HepG2 (cell line): ENCODE results near the gene JUND. TPM values are rescaled to one million over a fixed set of nuclear protein-coding genes. Genes with fewer than 3 reads are reported as not detected.
A peak's percentile ranks its signal among the peaks of the same experiment; 100 is the strongest.

Experiments used
- ARNTL ChIP-seq: sonication (generic); formaldehyde crosslinking; IDR thresholded peaks from 2 replicates; pipeline ENCODE4 v1.4.0; 2020; ENCODE audit warnings: mild to moderate bottlenecking, missing genetic modification reagents
- ATF7-NPFF ChIP-seq: sonication (generic); formaldehyde crosslinking; IDR thresholded peaks from 2 replicates; pipeline ENCODE4 v1.8.1; 2023; ENCODE audit warnings: mild to moderate bottlenecking, low read depth, missing genetic modification reagents, moderate library complexity
- CCDC6 ChIP-seq: sonication (generic); formaldehyde crosslinking; IDR thresholded peaks from 2 replicates; pipeline ENCODE4 v1.8.1; 2022; ENCODE audit warnings: mild to moderate bottlenecking, missing genetic modification reagents, moderate library complexity
- DPF2 ChIP-seq: sonication (generic); formaldehyde crosslinking; IDR thresholded peaks from 2 replicates; pipeline ENCODE4 v1.4.0; 2020; ENCODE audit warnings: mild to moderate bottlenecking, low read depth, missing genetic modification reagents, borderline replicate concordance
- ESRRA ChIP-seq: sonication (generic); formaldehyde crosslinking; IDR thresholded peaks from 2 replicates; pipeline ENCODE4 v1.5.1; 2020; ENCODE audit warnings: mild to moderate bottlenecking, low read depth, missing genetic modification reagents
- FOXO1 ChIP-seq: sonication (generic); formaldehyde crosslinking; IDR thresholded peaks from 2 replicates; pipeline ENCODE4 v1.4.0; 2020; ENCODE audit warnings: missing genetic modification reagents
- GZF1 ChIP-seq: sonication (generic); formaldehyde crosslinking; IDR thresholded peaks from 2 replicates; pipeline ENCODE4 v1.5.1; 2020; ENCODE audit warnings: mild to moderate bottlenecking, missing genetic modification reagents
- IKZF4 ChIP-seq: sonication (generic); formaldehyde crosslinking; IDR thresholded peaks from 2 replicates; pipeline ENCODE4 v1.5.1; 2020; ENCODE audit warnings: borderline replicate concordance, mild to moderate bottlenecking, low read depth, missing genetic modification reagents; ENCODE audit errors: not compliant biosample characterization
- MAFF ChIP-seq: IDR thresholded peaks from 2 replicates; pipeline ENCODE4 v1.6.1; 2011; ENCODE audit warnings: low read depth, low read length, improper control_type of control experiment
- NAIF1 ChIP-seq: sonication (generic); formaldehyde crosslinking; IDR thresholded peaks from 2 replicates; pipeline ENCODE4 v1.5.0; 2020; ENCODE audit warnings: mild to moderate bottlenecking, missing genetic modification reagents, borderline replicate concordance
- POLR2AphosphoS5 ChIP-seq: IDR thresholded peaks from 2 replicates; pipeline ENCODE4 v1.6.1; 2012; ENCODE audit warnings: low read depth, low read length
- RERE ChIP-seq: IDR thresholded peaks from 2 replicates; pipeline ENCODE4 v1.6.1; 2016; ENCODE audit warnings: low read depth, missing genetic modification reagents, missing compliant biosample characterization
- SMARCE1 ChIP-seq: fragments of 450-650 bp; IDR thresholded peaks from 2 replicates; pipeline ENCODE4 v1.6.1; 2017; ENCODE audit warnings: borderline replicate concordance
- SP5 ChIP-seq: IDR thresholded peaks from 2 replicates; pipeline ENCODE4 v1.6.1; 2016; ENCODE audit warnings: low read depth, borderline replicate concordance
- TRIM24 ChIP-seq: sonication (generic); formaldehyde crosslinking; IDR thresholded peaks from 2 replicates; pipeline ENCODE4 v1.8.0; 2022; ENCODE audit warnings: mild to moderate bottlenecking, missing genetic modification reagents
- ZEB1 ChIP-seq: IDR thresholded peaks from 2 replicates; pipeline ENCODE4 v1.6.1; 2012; ENCODE audit warnings: mild to moderate bottlenecking, low read depth, inconsistent platforms; ENCODE audit not compliant: insufficient replicate concordance
- ZNF451 ChIP-seq: sonication (generic); formaldehyde crosslinking; IDR thresholded peaks from 2 replicates; pipeline ENCODE4 v1.5.0; 2020; ENCODE audit warnings: mild to moderate bottlenecking, missing genetic modification reagents
- ZNF572 ChIP-seq: sonication (generic); formaldehyde crosslinking; IDR thresholded peaks from 2 replicates; pipeline ENCODE4 v1.5.1; 2020; ENCODE audit warnings: mild to moderate bottlenecking, missing genetic modification reagents
- ZNF652 ChIP-seq: IDR thresholded peaks from 2 replicates; pipeline ENCODE4 v1.6.1; 2016; ENCODE audit warnings: low read depth, borderline replicate concordance
- ZNF747 ChIP-seq: sonication (generic); formaldehyde crosslinking; IDR thresholded peaks from 2 replicates; pipeline ENCODE4 v1.8.1; 2023; ENCODE audit warnings: missing genetic modification reagents, mild to moderate bottlenecking, borderline replicate concordance
- ZNF883 ChIP-seq: sonication (generic); formaldehyde crosslinking; IDR thresholded peaks from 2 replicates; pipeline ENCODE4 v1.5.1; 2020; ENCODE audit warnings: mild to moderate bottlenecking, missing genetic modification reagents; ENCODE audit errors: not compliant biosample characterization
- polyA plus RNA-seq, 8 experiments: library from polyadenylated mRNA; depleted of rRNA in 3 of 8; stranded (reverse) in 7 of 8; unstranded in 1 of 8; fragments of >200 nt; fragmentation: Illumina TruSeq in 4 of 8; extraction: Trizol in 4 of 8; gene quantifications; 2 replicates each; pipeline versions ENCODE4 v1.2.1 to v1.2.3, GENCODE V29; 2011 to 2016; ENCODE audit warnings: low read depth in 4 of 8, missing spikeins in 1 of 8, mixed read lengths in 1 of 8; ENCODE audit not compliant: insufficient read depth in 1 of 8
- total RNA-seq, 5 experiments: library from RNA; depleted of rRNA; stranded (reverse); fragments of >200 nt; fragmentation: Illumina TruSeq; extraction: Trizol; gene quantifications; 2 replicates each; pipeline ENCODE4 v1.2.3, GENCODE V29; 2016; ENCODE audit warnings: low read depth in 1 of 5
- TF ChIP-seq, protein P1 (sequence below): IDR thresholded peaks from 2 replicates; pipeline ENCODE4 v1.6.1; 2016; ENCODE audit warnings: control low read depth

The JUND gene
- total and polyA plus RNA-seq, 2 of the 13 experiments (the other 11 are each of a cell fraction or from before 2014, with no cell fraction given) = 41.2 to 59.8 TPM

DNA sequence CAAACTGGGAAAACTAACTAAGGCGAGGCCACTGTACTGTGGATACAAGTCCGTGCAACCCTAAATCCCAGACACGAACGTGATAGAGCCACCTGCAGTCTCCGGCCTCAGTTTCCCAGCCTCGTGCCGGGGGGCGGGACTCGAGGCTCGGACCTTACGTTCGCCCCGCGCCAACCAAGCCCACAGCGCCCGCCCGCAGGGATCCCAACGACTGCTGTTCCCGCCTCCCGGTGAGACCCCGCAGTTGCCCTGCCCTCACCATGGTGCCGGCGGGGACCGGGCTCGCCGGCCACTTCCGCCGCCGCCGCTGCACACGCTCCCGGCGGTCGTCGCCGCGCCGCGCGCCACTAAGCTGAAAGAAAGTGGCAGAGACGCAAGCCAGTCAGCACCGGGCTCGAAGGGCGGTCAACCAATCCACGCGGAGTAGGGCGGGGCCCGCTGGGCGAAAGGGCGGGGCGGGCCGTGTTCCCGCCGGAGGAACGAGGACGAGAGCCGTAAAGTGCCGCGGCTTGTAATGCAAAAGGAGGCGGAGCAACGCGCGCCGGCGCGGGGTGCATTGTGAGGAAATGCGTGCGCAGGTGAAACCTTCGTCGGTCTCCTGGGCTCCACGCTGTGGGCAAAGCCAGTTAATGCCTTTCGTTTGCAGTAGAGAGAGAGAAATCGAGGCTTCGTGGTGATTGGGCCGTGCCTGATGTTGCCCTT, 41.5 kb upstream of the JUND start, which contains the start of gene LSM4 (continued):
- no peak for TF ChIP-seq RERE
- TF ChIP-seq SMARCE1 = no peak
- TF ChIP-seq ATF7-NPFF (CRISPR knock-in tag) = 0 out of 2 replicates have a peak, but pooled peaks have one; percentile 72
- TF ChIP-seq GZF1 (CRISPR knock-in tag) = 0 out of 2 replicates have a peak, but pooled peaks have one; percentile 42
- TF ChIP-seq ZNF883 = no peak
- peak; percentile 71 for TF ChIP-seq POLR2AphosphoS5
- peak; percentile 78 for TF ChIP-seq ARNTL (CRISPR knock-in tag)
- TF ChIP-seq TRIM24 (CRISPR knock-in tag) = no peak
- no peak for TF ChIP-seq ZEB1
- no peak; the same call in 1 of the 2 replicates for TF ChIP-seq ZNF451 (CRISPR knock-in tag)
- no peak for TF ChIP-seq MAFF
- TF ChIP-seq DPF2 (CRISPR knock-in tag) = no peak
- TF ChIP-seq FOXO1 (CRISPR knock-in tag) = peak; percentile 8; the same call in 1 of the 2 replicates
- TF ChIP-seq, protein P1, sequence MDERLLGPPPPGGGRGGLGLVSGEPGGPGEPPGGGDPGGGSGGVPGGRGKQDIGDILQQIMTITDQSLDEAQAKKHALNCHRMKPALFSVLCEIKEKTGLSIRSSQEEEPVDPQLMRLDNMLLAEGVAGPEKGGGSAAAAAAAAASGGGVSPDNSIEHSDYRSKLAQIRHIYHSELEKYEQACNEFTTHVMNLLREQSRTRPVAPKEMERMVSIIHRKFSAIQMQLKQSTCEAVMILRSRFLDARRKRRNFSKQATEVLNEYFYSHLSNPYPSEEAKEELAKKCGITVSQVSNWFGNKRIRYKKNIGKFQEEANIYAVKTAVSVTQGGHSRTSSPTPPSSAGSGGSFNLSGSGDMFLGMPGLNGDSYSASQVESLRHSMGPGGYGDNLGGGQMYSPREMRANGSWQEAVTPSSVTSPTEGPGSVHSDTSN (CRISPR knock-in tag) = peak; percentile 85
- TF ChIP-seq ESRRA = peak; percentile 19; the same call in 1 of the 2 replicates
- TF ChIP-seq IKZF4 = no peak
- 0 out of 2 replicates have a peak, but pooled peaks have one; percentile 88 for TF ChIP-seq NAIF1
- peak; percentile 51; the same call in 1 of the 2 replicates for TF ChIP-seq CCDC6 (CRISPR knock-in tag)
- TF ChIP-seq ZNF652 (CRISPR knock-in tag) = no peak
- 0 out of 2 replicates have a peak, but pooled peaks have one; percentile 47 for TF ChIP-seq ZNF747
- peak; percentile 97 for TF ChIP-seq SP5 (CRISPR knock-in tag)
- no peak for TF ChIP-seq ZNF572 (CRISPR knock-in tag)
